ENCODE data around the gene RNASE2.
A peak's percentile ranks its signal among the peaks of the same experiment; 100 is the strongest.
"Not testable (repeated sequence)": the region's sequence is repeated elsewhere in the genome, so short reads cannot be mapped to it uniquely, and the experiment has no call there.

The RNASE2 gene

DNA sequence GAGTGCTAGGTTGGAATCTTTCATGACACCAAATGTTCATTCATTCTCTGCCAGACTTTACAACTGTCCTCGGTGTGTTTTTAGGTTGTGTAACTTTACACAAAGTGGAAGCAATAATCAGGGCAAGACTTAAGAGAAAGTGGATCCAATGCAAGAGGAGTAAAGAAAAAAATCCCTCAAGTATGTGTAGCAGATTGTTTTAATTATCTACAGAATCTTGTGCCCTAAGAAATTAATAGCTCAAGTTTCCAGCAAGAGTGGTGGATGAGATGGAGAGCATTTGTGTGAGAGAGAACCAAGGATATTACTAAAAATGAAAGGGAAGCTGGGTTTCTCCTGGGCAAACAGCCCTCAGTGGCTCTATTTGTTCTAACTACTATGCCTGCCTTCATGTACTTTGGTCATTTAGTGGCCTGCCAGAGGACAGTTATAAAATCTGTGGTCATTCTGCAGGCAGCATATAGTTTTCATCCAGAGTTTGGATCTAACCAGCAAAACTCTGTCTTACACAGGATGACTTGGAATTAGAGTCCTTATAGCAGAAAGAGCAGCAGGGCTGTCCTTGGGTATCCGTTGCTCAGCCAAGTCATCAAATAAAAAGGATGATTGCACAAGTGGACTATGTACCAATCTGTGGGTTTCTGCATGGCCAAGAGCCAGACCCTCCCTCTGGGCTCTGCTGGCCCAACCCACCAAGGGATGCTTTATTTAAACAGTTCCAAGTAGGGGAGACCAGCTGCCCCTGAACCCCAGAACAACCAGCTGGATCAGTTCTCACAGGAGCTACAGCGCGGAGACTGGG lies at the start of gene RNASE2:
Gene RNASE2, plus strand, starts transcription at position 752 of the 802 bp plus-strand sequence. CDS start 285 bp downstream, outside the sequence.
- peak in 1 of 2 donors; percentile 34 for DNase-seq

DNA sequence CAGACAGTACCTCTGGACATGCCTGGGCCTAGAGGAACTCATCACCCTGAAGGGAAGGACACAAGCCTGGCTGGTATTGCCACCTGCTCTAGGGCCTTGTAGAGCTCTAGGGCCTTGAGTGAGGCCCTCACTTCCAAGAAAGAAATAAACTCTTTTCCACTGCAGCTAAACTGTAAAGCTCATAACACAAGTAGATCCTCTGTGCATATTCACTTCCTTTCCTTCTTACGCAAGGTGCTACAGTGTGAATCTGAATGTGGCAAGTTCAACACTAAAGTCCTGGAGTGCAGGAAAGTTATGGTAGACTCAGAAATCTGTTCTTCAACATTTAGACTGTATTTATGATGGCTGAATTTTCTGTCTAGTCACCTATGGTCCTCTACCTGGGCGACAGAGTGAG lies 49.6 kb upstream of the RNASE2 start:
- DNase-seq = no peak

DNA sequence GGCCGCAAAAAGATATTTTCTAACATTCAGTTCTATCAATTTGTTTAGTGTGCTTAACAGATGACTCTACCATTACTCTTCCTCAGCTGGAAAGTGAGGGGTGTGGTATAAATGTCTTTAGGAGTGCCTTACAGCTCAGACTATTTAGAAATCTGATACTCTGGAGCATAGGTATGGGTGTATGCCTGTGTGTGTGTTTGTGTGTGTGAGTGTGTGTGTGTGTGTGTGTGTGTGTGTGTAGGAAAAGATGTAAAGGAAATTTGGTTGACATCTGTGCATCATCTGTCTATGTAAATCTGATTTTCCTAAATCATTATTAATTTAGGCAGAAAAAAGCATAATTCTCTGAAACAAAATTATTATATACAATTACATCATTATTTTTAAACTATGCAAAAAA lies 48.1 kb upstream of the RNASE2 start:
- no peak for DNase-seq

DNA sequence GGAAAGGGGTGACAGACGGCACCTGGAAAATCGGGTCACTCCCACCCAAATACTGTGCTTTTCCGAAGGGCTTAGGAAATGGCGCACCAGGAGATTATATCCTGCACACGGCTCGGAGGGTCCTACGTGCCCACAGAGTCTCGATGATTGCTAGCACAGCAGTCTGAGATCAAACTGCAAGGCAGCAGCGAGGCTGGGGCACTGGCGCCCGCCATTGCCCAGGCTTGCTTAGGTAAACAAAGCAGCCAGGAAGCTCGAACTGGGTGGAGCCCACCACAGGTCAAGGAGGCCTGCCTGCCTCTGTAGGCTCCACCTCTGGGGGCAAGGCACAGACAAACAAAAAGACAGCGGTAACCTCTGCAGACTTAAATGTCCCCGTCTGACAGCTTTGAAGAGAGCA lies 44.5 kb upstream of the RNASE2 start:
- not testable (repeated sequence) for DNase-seq

DNA sequence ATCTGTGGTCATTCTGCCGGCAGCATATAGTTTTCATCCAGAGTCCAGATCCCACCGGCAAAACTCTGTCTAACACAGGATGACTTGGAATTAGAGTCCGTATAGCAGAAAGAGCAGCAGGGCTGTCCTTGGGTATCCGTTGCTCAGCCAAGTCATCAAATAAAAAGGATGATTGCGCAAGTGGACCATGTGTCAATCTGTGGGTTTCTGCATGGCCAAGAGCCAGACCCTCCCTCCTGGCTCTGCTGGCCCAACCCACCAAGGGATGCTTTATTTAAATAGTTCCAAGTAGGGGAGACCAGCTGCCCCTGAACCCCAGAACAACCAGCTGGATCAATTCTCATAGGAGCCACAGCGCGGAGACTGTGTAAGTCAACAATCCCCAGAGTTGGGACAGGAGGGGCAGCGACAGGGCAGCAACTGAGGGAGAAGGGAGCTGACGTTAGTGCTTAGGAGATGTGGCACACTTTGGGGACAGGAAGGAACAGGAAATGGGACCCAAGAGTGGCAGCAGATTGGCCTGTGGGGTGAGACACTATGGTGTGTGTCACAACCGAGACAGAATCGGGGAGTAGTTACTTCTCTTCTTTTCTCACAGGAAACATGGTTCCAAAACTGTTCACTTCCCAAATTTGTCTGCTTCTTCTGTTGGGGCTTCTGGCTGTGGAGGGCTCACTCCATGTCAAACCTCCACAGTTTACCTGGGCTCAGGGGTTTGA lies 36.1 kb upstream of the RNASE2 start:
- DNase-seq = peak in 1 of 2 donors; percentile 13

DNA sequence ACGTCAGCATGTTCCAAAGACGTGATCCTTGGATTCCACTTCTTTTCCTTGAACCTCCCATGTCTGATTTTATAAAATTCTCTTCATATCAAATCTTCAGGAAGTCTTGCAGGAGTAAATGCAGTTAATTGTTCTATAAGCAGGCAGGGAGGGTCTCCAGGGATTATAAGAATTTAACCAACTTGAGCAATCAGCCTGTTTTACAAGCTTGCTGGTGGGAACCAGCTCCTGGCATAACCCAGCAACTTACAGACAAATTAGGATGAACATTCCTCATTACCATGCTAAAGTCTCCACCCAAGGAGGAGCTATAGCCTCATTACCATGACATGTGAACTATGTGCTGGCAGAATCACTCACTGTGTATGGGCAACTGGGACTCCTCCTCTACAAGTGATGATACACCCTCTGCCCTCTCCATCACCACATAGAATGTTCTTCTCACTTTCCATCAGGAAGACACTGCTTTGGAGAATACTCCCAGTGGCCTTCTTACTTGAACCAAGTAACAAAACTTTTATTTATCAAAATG lies 31.5 kb upstream of the RNASE2 start:
- DNase-seq = not testable (repeated sequence)

DNA sequence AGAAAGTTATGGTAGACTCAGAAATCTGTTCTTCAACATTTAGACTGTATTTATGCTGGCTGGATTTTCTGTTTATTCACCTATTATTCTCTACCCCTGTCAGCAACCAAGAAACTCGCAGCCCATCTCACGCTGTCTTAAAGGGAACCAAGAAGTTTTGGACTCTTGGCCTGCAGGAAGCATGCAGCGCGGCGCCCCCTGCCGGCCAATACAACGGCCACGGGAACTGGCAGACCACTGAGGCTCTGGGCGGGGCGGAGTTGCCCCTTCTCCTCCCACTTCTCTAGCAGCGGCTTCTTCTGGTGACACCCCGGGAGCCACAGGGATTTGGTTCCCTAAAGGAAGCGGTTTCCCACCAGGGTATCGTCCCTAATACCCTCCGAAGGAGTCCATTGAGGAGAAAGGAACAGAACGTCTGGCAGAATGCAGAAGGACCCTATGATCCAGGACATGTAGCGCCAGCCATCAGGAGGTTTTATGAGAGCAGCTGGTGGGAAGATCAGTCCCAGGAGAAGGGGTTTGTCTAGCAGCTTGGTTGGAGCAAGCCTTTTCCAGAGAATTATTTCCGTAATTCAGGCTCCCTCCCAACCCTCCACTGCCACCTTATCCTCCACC lies 21.0 kb upstream of the RNASE2 start:
- DNase-seq = no peak

DNA sequence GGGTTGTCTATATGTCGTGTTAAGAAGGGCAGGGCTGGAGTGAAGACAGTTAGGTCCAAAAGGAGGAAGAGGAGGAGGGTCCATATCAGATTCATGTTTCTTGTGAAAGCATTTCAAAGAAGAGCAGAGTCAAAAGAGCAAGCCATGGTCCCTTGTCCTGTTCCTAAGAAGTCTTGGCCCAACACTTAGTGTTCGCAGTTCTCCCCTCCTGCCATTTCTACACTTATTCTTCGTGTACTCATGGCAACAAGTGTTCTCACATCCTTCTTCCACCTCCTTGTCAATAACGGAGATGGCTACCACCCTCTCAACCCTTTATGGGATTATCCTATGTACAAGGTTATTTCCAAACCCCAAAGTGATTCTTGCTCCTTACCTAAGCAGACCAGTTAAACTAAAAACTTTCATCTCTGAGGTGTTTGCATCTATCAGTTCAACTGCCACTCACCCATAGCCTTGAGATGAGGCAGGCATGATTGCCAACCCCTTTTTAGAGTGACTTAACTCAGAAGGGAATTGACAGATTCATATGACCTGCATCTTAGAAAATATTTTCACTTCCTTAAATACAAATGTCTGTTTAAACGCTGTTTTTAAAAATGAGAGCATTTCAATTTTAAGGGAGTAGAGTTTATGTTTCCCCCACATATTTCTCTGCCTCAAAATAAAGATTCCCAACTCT lies 19.8 kb upstream of the RNASE2 start:
- no peak for DNase-seq

DNA sequence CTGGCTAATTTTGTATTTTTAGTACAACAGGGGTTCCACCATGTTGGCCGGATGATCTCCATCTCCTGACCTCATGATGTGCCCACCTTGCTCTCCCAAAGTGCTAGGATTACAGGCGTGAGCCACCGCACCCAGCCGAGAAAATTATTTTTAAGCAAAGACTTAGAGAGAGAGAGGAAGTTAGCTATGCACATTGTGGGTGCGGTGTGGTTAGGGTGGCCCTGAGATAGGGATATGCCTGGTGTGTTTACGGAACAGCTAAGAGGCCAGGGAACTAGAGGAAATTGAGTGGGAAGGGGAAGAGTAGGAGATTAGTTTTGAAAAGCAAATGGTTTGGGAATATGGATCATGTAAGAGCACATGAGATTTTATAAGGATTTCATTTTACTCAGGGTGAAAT lies 10.1 kb upstream of the RNASE2 start:
- DNase-seq = not testable (repeated sequence)

DNA sequence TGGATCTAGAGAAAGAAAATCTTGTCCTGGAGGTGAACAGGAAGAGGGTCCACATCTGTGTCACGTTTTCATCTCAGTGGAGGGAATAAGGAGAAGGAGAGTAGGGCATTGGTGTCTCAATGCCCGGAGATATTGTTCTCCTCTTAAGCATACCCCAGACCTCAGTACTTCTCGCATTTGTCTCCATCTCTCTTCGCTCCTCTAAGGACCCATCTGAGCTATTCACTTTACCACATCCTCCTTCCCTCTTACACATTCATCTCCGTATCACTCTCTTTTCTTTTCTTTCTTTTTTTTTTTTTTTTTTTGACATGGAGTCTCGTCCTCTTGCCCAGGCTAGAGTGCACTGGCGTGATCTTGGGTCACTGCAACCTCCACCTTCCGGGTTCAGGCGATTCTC lies 8.6 kb upstream of the RNASE2 start:
- not testable (repeated sequence) for DNase-seq

DNA sequence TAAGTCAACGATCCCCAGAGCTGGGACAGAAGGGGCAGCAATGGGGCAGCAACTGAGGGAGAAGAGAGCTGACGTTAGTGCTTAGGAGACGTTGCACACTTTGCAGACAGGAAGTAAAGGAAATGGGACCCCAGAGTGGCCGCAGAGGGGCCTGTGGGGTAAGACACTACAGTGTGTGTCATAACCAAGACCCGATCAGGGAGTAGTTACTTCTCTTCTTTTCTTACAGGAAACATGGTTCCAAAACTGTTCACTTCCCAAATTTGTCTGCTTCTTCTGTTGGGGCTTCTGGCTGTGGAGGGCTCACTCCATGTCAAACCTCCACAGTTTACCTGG lies 219 bp downstream of the RNASE2 start:
- not testable (repeated sequence) for DNase-seq

DNA sequence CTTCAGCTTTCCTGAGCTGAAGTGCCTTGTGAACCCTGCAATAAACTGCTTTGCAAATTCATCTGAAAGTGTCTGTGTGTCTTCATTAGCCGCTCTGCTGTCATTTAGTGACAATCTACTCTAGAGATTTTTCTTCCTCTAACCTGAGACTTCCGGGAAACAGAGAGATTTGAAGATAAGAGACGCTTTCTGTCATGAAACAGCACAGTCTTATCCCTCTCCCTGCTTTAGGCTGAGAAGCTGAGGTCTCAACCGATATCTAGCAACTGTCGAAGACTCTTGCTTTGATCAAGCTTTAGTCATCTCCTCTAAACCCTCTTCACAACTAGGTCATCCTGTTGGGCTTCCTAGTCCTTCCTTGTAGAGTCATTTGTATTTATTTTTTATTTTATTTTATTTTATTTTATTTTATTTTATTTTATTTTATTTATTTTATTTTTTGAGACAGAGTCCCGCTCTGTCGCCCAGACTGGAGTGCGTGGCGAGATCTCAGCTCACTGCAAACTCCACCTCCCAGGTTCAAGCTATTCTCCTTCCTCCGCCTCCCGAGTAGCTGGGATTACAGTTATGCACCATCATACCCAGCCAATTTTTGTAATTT lies 1.2 kb downstream of the RNASE2 start:
- DNase-seq = no peak

DNA sequence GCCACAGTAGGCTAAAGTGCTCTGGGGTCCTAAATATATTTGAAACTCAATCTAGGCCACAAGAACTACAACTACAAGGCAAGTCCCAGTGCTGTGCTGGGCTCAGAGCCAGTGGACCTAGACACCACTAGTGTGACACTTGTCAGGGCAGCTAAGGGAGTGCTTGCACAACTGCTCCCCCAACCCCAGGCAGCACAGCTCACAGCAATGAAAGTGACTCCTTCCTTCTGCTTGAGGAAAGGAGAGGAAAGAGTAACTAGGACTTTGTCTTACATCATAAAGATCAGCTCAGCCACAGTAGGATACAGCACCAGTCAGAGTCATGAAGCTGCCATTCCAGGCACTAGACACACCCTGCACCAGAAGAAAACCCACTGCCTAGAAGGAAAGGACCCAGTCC lies 3.7 kb downstream of the RNASE2 start:
- DNase-seq = not testable (repeated sequence)

DNA sequence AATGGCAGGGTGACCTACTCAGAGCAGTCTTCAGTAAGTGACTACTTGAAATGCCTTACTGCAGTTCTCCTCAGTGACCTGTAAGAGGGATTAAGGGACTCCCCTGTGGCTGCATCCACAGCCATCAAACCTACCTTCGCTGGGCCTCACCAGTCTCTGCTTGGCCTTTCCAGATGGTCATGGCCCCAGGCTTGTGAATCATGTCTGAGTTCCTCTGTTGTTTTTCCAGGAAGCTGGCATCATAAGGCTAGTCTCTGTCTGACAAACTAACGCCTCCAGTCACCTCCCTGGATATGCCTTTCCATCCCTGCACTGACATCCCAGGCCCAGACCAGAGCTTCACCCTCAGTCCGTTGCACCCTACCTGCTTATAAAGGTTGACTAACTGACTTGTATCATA lies 14.0 kb downstream of the RNASE2 start:
- no peak for DNase-seq

DNA sequence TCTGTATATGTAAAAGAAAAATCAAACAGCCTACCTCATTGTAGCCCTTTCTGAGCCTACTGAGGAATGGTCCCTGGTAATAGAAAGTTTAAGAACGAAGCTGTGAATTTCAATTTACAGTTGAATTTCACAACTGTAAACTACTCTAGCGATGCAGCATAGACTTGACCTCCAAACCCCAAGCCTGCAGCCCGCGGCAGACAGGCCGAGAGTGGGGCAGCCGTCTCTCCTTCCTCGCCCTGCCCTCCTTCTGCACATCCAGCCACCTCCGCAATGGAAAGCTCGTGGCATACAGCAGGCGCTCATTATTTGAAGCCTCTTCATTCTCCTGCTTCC lies 15.3 kb downstream of the RNASE2 start:
- DNase-seq = no peak

DNA sequence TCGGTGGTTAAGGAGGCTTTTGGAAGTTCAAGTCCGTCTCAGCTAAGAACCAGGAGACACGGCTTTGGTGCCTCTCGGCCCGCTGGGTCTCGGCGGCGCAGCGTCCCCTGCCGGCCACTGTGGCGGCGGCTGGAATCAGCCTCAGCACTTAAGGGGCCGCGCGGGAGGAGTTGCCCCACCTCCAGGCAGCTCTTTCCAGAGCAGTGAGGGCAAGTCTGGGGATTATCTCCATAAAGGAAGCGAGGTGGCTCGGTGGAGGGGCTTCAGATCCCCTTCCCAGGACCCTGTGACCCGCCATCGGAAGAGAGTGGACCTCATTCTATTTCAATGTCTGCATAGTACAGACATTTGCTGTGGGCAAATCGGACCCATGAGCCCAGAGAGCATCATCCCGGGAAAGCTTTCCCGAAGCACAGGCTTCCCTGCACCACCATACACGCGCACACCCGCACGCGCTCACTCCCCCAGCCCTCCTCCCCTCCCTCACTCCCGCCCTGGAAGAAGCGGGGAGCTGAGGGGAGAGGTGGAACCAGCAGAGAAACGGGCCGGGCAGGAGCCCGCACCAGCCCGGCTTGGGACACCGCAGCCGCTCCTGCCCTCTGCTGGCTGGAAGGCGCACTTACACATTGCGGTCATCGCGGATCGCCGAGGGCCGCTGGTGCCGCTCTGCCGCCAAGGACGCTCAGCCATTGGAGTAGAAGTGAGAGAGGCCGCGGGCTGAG lies 15.9 kb downstream of the RNASE2 start:
- peak; percentile 51 to 89 for DNase-seq

DNA sequence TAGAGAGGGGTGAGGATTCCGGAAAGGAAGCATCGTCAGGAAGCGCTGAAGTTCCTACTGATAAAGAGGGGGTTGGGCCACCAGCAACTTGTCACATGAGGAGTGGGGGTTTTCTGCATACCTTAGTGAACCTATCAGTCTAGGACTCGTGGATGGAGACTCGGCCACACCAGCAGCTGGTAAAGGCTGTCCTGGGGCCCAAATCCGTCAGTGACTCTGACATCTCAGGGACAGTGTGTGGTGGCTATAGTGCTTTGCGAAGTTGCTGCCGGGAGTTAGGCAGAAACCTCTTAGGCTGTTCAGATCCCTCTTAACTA lies 16.4 kb downstream of the RNASE2 start:
- no peak for DNase-seq

DNA sequence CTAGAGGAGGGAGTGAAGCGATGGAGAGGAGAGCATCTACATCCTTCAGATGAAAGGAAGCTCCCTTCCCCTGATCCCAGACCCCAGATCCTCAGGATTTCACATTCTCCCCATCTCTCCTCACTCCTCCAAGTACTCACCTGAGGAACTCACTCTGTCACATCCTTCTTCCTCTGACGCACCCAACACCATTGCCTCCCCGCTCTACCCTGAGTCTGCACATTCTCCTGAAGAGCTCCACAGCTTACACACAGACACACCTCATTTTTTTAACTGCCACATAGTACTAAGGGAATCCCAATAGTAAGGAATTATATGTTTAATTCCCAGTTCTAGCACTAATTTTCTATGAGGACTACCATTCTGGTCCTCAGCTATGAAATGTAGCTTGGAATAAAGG lies 18.2 kb downstream of the RNASE2 start:
- no peak for DNase-seq

DNA sequence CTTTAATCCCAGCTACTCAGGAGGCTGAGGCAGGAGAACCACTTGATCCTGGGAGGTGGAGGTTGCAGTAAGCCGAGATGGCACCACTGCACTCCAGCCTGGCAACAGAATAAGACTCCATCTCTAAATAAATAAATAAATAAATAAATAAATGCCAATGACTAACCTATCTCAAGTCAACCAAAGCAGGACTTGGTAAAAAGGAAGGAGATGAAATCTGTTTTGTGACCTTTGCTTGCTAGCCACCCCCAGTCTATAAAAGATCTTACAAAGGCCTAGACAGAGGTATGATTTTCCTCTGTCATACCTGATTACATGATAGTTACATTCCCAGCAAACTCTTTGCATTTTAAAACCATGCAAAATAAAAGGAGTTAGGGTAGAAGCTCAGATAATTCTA lies 21.0 kb downstream of the RNASE2 start:
- no peak for DNase-seq

DNA sequence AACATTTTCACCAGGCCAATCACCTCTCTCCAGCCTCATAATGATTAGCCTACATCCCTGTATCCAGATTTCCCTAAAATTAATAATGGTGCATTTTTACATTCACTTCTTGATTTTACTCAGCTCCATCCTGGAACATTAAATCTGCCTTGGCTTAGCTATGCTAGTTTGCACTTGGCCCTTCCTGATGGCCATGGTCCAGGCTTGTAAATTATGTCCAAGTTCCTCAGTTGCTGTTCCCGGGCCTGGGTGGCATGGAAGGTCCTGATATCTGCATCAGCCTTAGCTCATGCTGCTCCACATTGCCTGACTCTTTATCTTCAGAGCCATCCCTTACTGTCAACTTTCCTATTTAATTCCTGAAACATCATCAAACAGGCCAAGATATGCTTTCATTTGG lies 23.4 kb downstream of the RNASE2 start:
- no peak for DNase-seq

DNA sequence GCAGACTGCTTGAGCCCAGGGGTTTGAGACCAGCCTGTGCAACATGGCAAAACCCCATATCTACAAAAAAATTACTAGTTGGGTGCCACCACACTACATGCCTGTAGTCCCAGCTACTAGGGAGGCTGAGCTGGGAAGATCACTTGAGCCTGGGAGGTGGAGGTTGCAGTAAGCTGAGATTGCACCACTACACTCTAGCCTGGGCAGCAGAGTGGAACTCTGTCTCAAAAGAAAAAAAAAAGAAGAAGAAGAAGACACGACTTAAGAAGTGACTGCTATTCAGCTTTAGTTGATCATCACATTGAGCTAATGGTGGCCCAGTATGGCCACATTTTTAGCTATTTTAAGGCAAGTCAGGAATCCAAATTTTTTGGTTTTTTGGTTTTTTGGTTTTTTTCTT lies 25.6 kb downstream of the RNASE2 start:
- no peak for DNase-seq

DNA sequence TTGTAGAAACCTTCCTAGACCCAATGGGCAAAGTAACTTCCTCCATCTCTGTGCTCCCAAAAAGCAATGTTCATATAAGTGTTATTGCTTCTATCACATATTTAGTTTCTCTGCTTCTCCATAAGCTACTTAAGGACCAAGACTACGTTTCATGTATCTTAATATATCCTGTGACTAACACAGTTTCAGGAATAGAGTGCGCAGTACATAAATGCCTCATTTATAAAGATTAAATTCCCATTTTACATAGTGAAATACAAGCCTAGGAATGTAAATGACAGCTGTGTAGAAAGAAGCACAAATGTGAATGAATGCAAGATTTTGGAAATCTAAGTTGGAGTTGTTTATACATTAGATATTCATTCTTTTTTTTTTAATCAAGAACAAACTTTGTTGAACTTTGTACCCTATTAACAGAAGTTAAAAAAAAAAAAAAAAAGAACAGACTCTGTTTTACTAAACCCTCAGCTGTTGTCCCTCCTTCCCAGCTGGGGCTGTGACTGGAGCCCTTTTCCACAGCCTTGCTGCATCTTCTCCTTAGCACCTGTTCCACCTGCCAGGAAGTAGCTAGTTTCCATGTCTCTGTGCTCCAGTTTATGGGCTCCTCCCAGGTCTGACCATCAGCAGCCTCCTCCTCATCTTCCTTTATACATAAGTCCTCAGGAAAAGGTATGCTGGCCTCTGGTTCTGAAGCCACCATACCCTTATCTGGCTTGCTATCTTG lies 27.5 kb downstream of the RNASE2 start:
- DNase-seq = no peak

Data from bone marrow (tissue), 2 donors.